NCI-H82 treated with DMSO at 0.1 percent for 48 hours (cell line): ENCODE data around the gene NEK11.

Experiments
- DNase-seq: peaks from one replicate; lab custom pipeline; 2025; ENCODE audit not compliant: unreplicated experiment; lab: John Stamatoyannopoulos, UW

Gene NEK11

DNA sequence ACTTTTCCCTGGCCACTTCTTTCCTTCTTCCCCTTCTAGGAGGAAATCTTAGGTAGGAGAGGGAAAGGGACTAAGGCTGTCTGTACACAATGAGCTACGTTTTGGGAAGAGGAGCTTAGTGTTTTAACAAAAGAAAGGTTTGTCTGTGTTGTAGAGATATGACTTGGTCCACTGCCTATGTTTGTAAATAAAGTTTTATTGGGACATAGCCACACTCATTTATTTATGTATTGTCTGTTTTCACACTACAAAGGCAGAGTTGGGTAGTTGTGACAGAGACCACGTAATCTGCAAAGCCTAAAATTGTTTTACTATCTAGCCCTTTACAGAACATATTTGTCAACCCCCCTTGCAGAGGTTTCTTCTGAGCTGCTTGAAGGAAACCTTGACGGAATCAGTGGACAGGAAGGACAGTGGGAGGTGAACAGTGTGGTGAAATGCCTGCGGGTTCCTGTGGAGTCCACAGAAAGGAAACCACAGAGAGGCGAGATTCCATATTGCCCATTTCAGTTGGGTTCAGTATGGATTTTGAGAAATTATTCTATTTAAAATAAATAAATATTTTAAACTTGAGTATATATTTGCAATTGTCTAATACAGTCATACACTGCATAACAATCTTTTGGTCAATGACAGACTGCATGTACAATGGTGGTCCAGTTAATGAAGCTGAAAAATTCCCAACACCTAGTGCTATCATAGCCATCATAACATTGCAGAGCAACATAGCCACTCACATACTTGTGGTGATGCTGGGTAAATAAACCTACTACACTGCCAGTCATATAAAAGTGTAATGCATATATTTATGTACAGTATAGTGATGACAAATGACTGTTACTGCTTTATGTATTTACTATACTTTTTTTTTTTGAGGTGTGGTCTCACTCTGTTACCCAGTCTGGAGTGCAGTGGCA is 197.0 kb downstream of the NEK11 start:
- no peak for DNase-seq

DNA sequence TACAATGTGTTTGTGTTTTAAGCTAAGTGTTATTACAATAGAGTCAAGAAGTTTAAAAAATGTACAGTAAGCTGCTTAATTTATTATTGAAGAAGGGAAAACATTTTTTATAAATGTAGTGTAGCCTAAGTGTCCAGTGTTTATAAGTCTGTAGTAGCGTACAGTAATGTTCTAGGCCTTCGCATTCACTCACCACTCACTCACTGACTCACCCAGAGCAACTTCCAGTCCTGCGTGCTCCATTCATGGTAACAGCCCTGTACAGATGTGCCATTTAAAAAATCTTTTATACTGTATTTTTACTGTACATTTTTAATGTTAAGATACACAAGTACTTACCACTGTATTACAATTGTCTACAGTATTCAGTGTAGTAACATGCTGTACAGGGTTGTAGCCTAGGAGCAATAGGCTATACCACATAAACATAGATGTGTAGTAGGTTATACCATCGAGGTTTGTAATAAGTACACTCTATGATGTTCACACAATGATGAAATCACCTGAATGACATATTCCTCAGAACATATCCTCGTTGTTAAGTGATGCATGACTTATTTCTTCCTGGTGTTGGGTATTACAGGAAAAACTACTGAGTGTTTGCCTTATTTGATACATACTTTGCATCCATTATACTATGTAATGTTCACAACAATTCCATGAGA is 198.3 kb downstream of the NEK11 start:
- DNase-seq, result no peak

DNA sequence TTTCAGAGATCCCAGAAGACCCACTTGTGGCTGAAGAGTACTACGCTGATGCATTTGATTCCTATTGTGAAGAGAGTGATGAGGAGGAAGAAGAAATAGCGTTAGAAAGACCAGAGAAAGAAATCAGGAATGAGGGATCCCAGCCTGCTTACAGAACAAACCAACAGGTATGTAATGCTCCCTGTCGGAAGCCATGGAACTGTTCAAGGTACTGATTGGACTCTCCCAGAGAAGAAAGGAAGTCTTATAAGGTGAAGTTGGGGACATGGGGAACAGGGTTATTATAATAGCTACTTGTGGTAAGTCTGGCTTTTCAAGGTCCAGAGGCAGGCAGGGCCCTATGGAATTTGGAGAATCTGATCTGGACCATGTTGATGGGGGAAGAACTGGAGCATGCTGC is 201.8 kb downstream of the NEK11 start:
- no peak for DNase-seq

DNA sequence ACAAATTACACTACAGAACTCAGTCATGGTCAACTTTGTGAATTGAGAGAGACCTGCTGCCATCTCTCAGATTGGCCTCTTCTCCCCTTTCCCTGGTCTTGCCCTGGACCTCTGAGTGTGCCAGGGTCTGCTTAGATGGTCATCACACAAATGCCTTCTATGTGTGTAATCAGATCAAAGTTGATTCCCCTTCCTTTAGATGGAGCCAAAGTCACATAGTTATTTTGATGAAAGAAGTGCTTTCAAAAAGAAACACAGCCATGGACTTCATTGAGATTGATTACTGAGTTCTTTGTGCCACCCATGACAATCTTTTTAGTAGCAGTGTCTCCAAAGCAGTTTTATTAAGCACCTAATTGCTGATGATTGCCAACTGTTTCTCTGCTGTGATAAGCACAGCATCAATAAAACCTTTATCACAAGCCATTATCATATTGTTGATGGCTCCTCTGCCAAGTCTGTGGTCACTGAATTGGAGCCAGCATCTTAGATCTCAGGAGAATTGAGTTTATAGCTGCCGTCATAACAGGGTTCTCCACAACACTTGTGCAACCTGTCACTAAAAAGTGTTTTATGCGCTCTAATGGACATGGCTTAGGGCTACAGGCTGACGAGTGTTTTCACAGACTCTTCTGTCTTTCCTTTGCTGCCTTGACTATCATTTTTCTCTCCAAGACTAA is 205.2 kb downstream of the NEK11 start:
- no peak for DNase-seq

DNA sequence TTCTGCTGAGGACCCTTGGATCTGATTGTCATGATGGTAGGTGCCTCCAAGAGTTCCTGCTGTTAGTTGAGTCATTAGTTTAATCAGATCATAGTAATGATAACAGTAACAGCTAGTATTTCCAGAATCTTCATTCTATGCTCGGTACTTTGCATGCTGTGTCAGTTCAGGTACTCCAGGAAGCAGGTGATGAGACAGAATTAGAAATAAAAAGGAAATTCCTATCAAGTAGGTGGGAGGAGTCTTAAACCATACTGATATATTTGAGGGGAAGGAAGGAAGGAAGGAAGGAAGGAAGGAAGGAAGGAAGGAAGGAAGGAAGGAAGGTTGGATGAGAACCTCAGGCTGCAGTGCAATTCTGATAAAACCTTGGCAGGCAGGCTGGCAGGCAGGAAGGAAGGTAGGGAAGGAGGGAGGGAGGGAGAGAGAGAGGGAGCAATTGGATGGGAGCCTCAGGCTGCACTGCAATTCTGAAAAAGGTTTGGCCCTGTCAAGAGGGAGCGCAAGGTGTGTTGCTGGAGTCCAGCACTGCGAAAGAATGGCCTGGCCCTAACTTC is 206.1 kb downstream of the NEK11 start:
- DNase-seq, result no peak

DNA sequence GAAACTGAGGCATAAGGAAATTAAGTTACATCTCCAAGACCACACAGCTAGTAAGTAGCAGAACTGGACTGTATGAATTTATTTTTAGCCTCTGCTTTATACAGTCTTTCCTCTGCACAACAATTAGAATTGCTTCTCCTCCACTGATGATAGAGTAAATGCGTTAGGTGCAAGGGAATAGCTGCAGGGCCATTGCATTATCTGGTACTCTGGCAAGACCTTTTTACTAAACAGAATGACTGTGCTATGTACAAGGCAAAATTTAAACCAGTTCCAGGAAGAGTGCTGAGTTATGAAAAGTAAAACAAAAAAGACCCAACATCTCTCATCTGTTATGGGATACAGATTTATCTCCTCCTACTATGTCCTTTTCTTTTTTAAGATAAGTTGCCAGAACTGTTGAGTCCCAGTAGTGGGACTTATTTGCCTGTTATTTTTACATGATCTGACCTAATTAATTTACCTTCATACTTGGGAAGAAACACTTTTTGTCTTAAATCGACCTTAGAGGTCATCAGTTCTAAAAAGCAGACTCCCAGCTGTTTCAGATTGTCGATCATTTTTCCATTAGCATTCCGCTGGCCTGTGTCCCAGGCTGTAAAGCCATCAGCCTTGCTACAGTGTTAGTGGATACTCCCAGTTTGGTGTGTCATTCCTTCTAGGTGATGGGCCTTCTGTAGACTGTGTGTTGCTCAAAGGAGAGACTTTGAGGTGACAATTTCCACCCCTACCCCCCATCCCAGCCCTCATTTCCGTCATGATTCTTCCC is 207.4 kb downstream of the NEK11 start:
- no peak for DNase-seq

DNA sequence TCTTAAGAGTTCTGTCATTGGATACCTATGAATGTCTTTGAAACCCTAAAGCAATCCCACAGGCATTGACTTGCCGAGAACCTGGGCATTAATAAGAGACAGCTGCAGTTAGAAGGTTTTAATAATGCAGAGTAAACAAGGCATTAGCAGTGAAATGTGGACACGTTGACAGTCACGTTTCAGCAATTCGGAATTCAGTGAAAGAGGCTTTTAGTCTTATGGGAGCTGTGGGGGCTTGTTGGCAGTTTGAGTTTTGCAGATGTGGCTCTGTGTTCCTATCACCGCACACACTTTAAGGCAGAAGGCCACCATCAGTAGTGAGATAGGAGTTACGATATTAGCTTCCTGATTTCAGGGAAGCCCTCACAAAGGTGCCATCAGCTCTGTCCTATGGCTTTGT is 209.7 kb downstream of the NEK11 start:
- no peak for DNase-seq

DNA sequence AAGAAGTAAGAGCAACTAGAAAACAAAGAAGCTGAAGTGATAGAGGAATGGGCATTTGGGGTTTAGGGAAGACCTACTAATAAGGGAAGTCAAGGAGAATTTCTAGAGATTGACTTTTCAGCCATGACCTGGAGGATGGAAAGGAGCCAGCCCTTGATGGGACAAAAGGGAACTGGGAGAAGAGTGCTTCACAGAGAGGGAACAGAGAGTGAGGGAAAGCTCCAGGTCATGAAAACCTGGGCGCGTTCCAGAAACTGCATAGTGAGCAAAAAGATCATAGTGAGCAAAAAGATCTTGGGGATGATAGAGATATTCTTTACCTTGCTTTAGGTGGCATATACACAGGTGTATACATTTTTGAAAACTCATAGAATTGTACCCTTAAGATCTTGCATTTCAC is 211.8 kb downstream of the NEK11 start:
- no peak for DNase-seq

DNA sequence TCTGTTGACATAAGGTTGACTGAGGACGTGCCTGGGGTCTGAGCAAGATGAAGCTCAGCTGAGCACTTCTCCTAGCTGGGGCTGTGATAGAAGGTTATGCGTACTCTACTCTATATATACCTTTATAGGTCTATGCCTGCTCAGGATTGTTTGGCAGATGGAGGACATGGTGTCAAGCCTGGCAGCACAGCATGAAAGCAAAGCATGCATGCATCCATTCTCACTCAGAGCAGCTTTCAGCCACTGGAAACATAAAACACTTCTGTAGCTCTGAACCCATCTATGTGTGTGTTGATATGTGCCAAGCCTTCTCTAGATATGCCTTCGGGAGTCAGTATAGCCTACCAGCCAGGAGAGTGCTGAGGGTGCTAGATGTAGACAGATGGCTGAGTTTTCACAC is 212.6 kb downstream of the NEK11 start:
- no peak for DNase-seq

DNA sequence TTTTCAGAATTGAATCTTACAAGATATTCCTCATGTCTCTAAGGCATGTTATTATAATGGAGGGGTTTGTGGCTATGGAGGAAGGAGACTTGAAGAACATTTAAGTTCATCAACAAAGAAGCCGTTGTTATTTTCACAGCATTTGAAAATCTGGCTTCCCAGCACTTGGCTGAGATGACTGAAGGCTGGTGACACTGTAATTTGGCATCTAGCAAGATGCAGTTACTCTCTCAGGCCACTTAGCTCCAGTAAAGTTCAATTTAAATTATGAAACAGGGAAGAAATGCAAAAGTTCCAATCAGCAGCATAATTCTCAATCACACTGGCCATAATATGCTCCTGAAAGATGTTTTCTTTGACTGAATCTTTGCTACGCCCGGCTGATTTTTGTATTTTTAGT is 215.5 kb downstream of the NEK11 start:
- DNase-seq, result no peak

DNA sequence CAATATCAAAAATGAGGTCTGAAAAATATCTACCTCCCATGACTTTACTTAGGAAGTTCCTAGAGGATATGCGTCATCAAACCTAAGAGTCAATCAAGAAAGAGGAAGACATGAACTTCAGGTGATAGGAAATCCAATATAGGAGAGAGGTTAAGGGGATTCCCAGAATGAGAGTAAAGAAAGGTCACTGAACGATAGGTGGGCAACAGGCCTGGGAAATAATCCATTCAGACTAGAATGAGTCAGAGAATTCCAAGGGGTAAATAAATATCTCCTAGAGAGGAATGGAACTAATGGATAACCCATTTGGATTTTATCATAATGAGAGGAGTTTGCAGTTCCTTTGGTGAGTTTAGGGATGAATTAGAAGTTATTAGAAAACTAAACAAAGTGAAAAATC is 223.8 kb downstream of the NEK11 start:
- DNase-seq, result no peak

DNA sequence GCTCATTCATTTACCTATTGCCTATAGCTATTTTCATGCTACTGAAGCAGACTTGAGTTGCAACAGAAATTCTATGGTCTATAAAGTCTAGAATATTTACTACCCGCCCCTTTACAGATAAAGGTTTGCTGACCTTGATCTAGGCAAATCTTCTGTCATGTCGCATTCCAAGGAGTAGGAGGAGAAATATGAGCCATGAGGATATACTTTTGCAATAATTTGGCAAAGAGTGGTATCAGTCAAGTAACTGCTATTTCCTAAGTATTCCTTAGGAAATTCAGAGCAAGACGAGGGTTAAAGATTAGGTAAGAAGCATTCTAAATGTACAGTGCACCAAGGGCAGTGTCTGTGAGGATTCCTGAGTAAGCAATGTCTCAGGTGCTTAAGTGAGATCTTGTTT is 233.8 kb downstream of the NEK11 start:
- DNase-seq, result no peak

DNA sequence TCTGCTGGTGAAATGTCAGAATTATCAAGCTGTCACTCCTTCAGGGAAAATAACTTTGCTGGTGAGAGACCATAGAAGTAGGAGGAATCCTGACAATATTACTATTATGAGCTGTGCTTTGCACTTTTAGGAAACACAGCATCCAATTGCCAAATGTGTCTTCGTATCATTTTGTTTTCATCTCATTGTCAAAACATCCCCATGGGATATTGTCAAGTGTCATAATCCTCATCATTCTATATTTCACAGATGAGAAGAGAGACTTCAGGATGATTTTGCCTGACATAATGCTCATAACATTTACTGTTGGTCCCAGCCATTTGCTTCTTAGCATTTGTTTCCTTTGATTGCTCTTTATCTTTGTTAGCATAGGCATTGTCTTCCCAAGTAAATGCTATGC is 234.4 kb downstream of the NEK11 start:
- no peak for DNase-seq

DNA sequence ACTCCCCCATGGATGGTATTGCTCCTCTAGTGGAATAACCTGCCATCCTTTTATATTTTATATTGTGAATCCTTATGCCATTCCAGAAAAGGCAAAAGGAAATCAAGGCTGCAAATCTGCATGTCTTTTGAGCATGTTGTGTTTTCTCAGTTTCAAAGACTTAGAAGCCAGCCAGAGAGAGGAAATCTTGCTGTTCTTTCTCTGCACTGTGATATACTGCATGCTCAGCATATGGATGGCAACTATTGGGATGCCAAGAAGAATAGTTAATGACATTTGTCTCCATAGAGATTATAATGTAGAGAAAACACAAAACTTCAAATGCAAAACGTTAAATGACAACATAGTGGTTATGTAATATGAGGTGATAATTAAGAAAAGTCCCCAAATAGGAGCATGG is 248.9 kb downstream of the NEK11 start:
- no peak for DNase-seq

DNA sequence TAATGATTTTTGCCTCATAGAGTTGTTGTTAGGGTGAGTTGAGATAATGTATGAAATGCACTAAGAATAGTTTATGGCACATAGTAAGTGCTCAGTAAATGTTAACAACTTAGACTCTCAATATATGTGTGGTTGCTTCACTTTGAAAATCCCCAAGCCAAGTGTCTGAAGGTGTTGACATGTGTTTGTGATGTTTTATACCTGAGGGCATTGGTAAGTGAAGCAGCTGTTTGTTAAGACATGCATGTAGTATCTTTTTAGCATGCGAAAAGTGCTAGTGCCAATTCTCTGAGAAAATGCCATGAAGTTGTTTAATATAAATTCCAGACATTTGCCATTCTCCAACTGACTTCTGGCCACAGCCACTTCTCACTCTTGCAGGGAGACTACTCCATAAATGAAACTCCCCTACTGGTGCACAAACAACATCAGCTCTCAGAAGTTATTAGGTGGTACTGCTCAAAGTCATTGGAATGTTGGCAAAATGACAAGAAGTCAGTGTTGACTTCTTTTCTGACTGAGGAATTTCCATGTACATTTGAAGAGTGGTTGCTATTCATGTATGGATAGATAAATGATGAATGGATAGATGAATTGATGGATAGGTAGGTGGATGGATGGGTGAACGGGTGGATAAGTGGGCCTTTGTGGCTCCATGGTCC is 251.3 kb downstream of the NEK11 start:
- no peak for DNase-seq

DNA sequence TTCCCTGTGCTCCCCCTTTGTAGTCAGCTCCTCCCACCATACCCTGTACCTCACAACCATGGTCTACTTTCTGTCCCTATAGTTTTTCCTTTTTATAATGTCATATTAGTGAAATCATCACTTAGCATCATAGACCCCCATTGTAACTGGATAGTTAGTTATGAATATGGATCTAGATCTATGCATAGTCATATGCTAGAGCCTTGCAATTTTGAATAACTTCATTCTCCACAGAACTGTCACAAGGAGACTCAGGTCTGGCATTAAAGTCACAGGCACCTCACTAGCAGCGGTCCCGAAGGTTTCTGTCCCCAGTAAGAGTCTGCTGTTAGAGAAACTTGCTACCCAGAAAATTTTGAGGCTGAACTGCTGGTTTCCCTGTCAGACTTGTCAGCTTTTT is 252.9 kb downstream of the NEK11 start:
- DNase-seq, result no peak

DNA sequence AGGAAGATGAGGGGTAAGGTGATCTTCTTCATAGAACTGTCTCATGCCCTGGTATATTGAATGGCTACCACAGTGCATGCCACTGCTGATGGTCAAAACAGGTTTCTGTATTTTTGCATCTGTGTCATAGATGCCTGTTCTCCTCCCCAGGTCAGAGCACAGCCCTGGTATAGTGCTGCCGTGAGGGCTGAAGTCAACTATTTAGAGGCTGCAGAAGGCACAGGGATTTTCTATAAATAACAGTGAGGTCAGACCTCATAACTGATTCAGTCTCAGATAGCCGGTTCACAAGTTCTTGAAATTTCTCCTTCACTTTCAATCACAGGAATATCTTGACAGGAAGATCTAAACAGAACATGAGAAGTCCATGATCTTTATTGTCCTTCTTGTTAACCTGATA is 255.7 kb downstream of the NEK11 start:
- DNase-seq, result no peak

DNA sequence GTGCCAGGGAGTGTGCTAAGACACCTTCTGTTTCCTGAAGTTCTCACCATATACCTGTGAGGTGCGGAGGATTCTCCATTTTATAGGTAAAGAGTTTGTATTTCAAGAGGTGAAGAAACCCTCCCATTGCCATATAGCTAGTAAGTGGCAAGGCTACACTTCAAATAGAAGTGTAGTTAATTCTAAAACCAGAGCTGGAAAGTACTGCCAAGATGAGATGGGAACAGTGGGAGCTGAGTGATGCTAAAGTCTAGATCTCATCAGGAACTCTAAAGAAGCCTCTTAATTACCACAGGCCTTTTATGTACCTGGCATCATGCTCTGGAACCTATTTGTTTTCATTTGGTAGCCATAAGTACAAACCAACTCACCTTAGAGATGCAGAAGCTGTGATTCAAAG is 256.3 kb downstream of the NEK11 start:
- DNase-seq, result no peak

DNA sequence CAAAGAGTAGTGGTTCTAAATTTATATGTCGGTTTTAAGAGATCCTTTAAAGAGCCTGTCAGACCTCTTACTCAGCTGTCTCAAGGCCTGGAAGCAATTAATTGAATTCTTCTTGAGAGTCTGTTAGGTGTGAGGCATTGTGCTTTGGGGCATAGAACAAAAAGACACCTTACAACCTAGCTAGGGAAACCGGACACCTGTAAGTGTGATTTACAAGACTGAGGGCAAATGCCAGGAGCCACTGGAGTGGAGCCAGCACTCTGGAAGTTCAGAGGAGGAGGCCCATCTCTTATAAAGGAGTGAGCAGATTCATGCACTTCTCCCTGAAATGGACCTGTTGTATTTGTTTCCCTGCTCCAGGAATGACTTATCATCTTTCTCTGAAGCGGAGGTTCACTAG is 257.2 kb downstream of the NEK11 start:
- DNase-seq, result no peak

DNA sequence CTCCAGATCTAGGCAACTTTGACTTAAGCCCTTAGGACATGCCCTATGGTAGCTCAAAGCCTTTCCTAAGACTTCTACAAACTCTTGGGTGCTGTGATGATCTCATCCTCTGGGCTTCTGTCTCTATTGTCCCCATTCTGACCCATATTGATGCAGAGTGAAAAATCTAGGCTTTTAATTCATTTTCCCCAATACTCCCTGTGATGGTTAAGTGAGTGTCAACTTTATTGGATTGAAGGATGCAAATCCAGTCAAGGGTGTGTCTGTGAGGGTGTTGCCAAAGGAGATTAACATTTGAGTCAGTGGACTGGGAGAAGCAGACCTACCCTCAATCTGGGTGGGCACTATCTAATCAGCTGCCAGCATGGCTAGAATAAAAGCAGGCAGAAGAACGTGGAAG is 257.6 kb downstream of the NEK11 start:
- no peak for DNase-seq
